Testis (tissue), 5 donors: ENCODE data around the gene SULT1A3. TPM values are rescaled to one million over a fixed set of nuclear protein-coding genes. Genes with fewer than 3 reads are reported as not detected.
"Not testable (repeated sequence)": the region's sequence is repeated elsewhere in the genome, so short reads cannot be mapped to it uniquely, and the experiment has no call there.

ENCODE experiments used
- DNase-seq: peaks from one replicate; pipeline ENCODE4 v3.0.0-alpha.2; 2019
- H3K27ac ChIP-seq, 2 donors: fragments of 200-600 bp; sonication (generic); one replicate each; pipeline ENCODE4 v1.5.1; 2019
- H3K27me3 ChIP-seq: fragments of 200-600 bp; sonication (generic); one replicate; pipeline ENCODE4 v1.5.1; 2019
- H3K36me3 ChIP-seq: fragments of 200-600 bp; sonication (generic); one replicate; pipeline ENCODE4 v1.5.1; 2017; ENCODE audit warnings: low read depth; ENCODE audit errors: missing control alignments
- H3K4me1 ChIP-seq: fragments of 200-600 bp; sonication (generic); one replicate; pipeline ENCODE4 v1.5.1; 2019
- H3K4me3 ChIP-seq, 2 donors: fragments of 200-600 bp; sonication (generic); one replicate each; pipeline ENCODE4 v1.5.1; 2017 to 2019
- H3K9me3 ChIP-seq: fragments of 200-600 bp; sonication (generic); one replicate; pipeline ENCODE4 v1.5.1; 2017
- POLR2A ChIP-seq: fragments of 450-650 bp; IDR thresholded peaks from one replicate; pipeline ENCODE4 v1.6.1; 2017; ENCODE audit warnings: antibody characterized with exemption, mild to moderate bottlenecking, moderate library complexity
- WGBS, 2 donors: methylation state at CpG; one replicate each; pipeline ENCODE4 v1.1.5; 2018; 5-methylcytosine and 5-hydroxymethylcytosine counted together
- intact Hi-C: fragments of 100-400 bp; cut with DNase I; formaldehyde crosslinking; loops from one replicate; pipeline ENCODE4 v1.15.1; 2023; ENCODE audit warnings: low total_unique reads
- long read RNA-seq, 2 donors: transcript quantifications; one replicate each; lab custom pipeline, GENCODE V29; 2026
- polyA plus RNA-seq: library from polyadenylated mRNA; stranded (reverse); fragments of 350-450 nt; fragmentation: Illumina TruSeq; extraction: RNeasy Lipid Tissue Mini Kit (QIAGEN cat#74804); gene quantifications from one replicate; pipeline ENCODE4 v1.2.3, GENCODE V29; 2014; ENCODE audit warnings: low read depth, low replicate concordance; ENCODE audit not compliant: insufficient read depth
- total RNA-seq, 2 donors: library from RNA; depleted of rRNA; stranded (reverse); fragments of >200 nt; gene quantifications; one replicate each; pipeline ENCODE4 v1.2.3, GENCODE V29; 2016
- TF ChIP-seq, protein P1 (sequence below), 3 experiments: fragments of 450-650 bp in 2 of 3; fragments of 200-600 bp in 1 of 3; sonication (generic) in 1 of 3; IDR thresholded peaks; one replicate each; pipeline ENCODE4 v1.5.1; 2016 to 2019; ENCODE audit warnings: antibody characterized with exemption in 3 of 3, mild to moderate bottlenecking in 2 of 3, moderate library complexity in 1 of 3

SULT1A3 gene
- 10 to 100 TPM in 1 of 2 donors, 1 to 10 TPM in 1; 6.8 to 20.0 TPM for total RNA-seq
- 6.4 TPM for polyA plus RNA-seq
- long read RNA-seq, donor 1: 0 reads
- long read RNA-seq, donor 2, partial matches to known transcripts: 0 of 1 reads
- long read RNA-seq, donor 2, other reads (novel, unspliced or antisense): 0 of 1 reads

DNA sequence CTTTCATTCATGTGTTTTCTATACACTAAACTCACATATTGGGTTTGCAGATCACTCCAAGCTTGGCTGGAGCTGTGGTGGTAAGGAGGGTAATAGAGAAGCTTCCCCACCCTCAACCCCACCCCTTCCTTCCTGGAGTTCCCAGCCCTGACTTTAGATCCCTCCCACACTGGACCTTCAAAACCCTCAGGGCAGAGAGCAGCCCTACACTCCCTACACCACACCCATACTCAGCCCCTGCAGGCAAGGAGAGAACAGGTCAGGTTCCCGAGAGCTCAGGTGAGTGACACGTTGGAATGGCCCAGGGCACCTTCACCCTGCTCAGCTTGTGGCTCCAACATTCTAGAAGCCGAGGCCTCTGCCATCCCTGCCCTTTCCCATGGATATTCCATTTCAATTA lies at the start of gene SULT1A3:
Gene SULT1A3, plus strand, starts transcription at position 207 of the 400 bp plus-strand sequence. CDS start 1,474 bp downstream, outside the sequence.
- WGBS, 2 donors: no CpG with 5 or more reads among the region's 3 CpGs
- H3K9me3 ChIP-seq: not testable (repeated sequence)

DNA sequence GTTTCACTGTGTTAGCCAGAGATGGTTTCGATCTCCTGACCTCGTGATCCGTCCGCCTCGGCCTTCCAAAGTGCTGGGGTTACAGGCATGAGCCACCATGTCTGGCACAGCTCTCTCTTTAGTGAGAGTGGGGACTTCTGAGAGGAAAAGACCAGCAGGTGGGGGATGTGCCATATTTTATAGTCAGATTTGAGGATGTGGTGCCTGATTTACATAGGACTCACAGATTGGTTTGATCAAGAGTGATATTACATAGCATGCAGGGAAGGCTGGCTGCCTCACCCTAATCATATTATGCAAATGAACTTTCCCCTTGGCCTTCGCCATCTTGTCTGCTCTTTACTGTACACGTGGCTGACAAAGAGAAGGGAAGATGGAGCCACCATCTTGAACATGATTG lies 48.0 kb upstream of the SULT1A3 start:
- DNase-seq: no peak
- no peak for TF ChIP-seq POLR2A
- TF ChIP-seq, protein P1, sequence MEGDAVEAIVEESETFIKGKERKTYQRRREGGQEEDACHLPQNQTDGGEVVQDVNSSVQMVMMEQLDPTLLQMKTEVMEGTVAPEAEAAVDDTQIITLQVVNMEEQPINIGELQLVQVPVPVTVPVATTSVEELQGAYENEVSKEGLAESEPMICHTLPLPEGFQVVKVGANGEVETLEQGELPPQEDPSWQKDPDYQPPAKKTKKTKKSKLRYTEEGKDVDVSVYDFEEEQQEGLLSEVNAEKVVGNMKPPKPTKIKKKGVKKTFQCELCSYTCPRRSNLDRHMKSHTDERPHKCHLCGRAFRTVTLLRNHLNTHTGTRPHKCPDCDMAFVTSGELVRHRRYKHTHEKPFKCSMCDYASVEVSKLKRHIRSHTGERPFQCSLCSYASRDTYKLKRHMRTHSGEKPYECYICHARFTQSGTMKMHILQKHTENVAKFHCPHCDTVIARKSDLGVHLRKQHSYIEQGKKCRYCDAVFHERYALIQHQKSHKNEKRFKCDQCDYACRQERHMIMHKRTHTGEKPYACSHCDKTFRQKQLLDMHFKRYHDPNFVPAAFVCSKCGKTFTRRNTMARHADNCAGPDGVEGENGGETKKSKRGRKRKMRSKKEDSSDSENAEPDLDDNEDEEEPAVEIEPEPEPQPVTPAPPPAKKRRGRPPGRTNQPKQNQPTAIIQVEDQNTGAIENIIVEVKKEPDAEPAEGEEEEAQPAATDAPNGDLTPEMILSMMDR (IDR thresholded peaks at IDR 0.05): no peak
- no peaks in the 10 kb centered on the region for H3K9me3 ChIP-seq
- intact Hi-C loops: no loop called here
- H3K27ac ChIP-seq: no peak overlapping the region
- H3K27me3 ChIP-seq: no peaks in the 10 kb centered on the region
- H3K36me3 ChIP-seq: no peaks in the 10 kb centered on the region
- no peak overlapping the region for H3K4me3 ChIP-seq
- 85 to 94% methylated on average over 7 of the region's 7 CpGs for WGBS, 2 donors
- no peaks in the 10 kb centered on the region for H3K4me1 ChIP-seq

More for the DNA sequence above, at the start of gene SULT1A3:
- DNase-seq, H3K4me1 ChIP-seq, H3K4me3 ChIP-seq, H3K27me3 ChIP-seq, H3K36me3 ChIP-seq, intact Hi-C loops, H3K27ac ChIP-seq: not testable (repeated sequence)

DNA sequence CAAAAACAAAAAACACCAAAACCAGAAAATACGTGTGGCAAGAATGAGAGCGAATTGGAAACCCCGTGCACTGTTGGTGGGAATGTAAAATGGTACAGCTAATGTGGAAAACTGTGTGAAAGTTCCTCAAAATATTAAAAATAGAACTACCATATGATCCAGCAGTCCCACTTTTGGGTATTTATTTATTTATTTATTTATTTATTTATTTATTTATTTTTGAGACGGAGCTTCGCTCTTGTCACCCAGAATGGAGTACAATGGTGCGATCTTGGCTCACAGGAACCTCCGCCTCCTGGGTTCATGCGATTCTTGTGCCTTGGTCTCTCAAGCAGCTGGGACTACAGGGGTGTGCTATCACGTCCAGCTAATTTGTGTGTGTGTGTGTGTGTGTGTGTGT lies 46.5 kb upstream of the SULT1A3 start:
- Histone ChIP-seq H3K27ac (no peak overlapping the region), H3K4me3 (no peak overlapping the region), H3K36me3 (no peaks in the 10 kb centered on the region), H3K27me3 (no peaks in the 10 kb centered on the region), H3K4me1 (no peaks in the 10 kb centered on the region), H3K9me3 (no peaks in the 10 kb centered on the region)
- TF ChIP-seq POLR2A: no peak
- TF ChIP-seq, protein P1 (IDR thresholded peaks at IDR 0.05): no peak
- 90 to 97% methylated on average over 9 of the region's 9 CpGs for WGBS, 2 donors
- no peak for DNase-seq
- intact Hi-C loops: no loop called here

DNA sequence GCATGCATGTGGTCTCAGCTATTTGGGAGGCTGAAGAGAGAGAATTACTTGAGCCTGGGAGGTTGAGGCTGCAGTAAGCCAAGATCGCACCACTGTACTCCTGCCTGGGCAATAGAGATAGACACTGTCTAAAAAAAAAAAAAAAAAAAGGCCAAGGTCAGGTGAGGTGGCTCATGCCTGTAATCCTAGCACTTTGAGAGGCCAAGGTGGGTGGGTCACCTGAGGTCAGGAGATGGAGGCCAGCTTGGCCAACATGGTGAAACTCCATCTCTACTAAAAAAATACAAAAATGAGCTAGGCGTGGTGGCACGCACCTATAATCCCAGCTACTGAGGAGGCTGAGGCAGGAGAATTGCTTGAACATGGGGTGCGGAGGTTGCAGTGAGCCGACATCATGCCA lies 43.9 kb upstream of the SULT1A3 start:
- Histone ChIP-seq H3K9me3 (no peaks in the 10 kb centered on the region), H3K36me3 (no peaks in the 10 kb centered on the region), H3K27ac (no peak overlapping the region), H3K27me3 (no peaks in the 10 kb centered on the region), H3K4me3 (no peak overlapping the region), H3K4me1 (no peaks in the 10 kb centered on the region)
- DNase-seq: no peak
- intact Hi-C loops: no loop called here
- TF ChIP-seq, protein P1 (IDR thresholded peaks at IDR 0.05): no peak
- no peak for TF ChIP-seq POLR2A
- WGBS, 2 donors: 92 to 94% methylated on average over 5 of the region's 5 CpGs

DNA sequence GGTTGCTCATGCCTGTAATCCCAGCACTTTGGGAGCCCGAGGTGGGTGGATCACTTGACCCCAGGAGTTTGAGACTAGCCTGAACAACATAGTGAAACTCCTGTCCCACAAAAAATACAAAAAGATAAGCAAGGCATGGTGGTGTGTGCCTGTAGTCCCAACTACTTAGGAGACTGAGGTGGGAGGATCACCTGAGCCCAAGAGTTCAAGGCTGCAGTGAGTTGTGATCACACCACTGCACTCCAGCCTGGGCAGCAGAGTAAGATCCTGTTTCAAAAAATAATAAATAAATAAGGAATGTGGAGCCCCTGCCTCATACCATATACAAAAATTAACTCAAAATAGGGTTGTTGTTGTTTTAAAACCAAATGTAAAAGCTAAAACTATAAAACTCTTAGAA lies 41.8 kb upstream of the SULT1A3 start:
- Histone ChIP-seq H3K4me3 (no peak overlapping the region), H3K27ac (no peak overlapping the region), H3K4me1 (no peaks in the 10 kb centered on the region), H3K27me3 (no peaks in the 10 kb centered on the region), H3K9me3 (no peaks in the 10 kb centered on the region), H3K36me3 (no peaks in the 10 kb centered on the region)
- 82 to 100% methylated on average over 1 of the region's 1 CpG for WGBS, 2 donors
- intact Hi-C loops: no loop called here
- TF ChIP-seq, protein P1 (IDR thresholded peaks at IDR 0.05): no peak
- TF ChIP-seq POLR2A: no peak
- no peak for DNase-seq
